Activated T-cell treated with anti-CD3 and anti-CD28 coated beads for 1 hour (primary cell): ENCODE measurements around the gene KLF11.
"Not testable (repeated sequence)": the region's sequence is repeated elsewhere in the genome, so short reads cannot be mapped to it uniquely, and the experiment has no call there.

Experiments used
- DNase-seq: peaks from one replicate; pipeline ENCODE4 v3.0.0-alpha.2; 2020; ENCODE audit warnings: low read depth

Gene KLF11

GRCh38 chr2:10009811-10010781 is 33.3 kb upstream of the KLF11 start:
- DNase-seq, result no peak

- not testable (repeated sequence) for DNase-seq
Measured at GRCh38 chr2:10010861-10011605, 32.3 kb upstream of the KLF11 start.

- DNase-seq, result not testable (repeated sequence)
Measured at GRCh38 chr2:10011606-10012325, 31.6 kb upstream of the KLF11 start.

GRCh38 chr2:10012366-10012962 is 30.9 kb upstream of the KLF11 start:
- DNase-seq, result not testable (repeated sequence)

GRCh38 chr2:10012963-10013461 is 30.3 kb upstream of the KLF11 start:
- no peak for DNase-seq

- not testable (repeated sequence) for DNase-seq
Measured at GRCh38 chr2:10013651-10014417, 29.5 kb upstream of the KLF11 start.

- DNase-seq, result no peak
Measured at GRCh38 chr2:10014418-10015190, 28.7 kb upstream of the KLF11 start.

GRCh38 chr2:10015376-10015989 is 27.9 kb upstream of the KLF11 start:
- not testable (repeated sequence) for DNase-seq

- no peak for DNase-seq
Measured at GRCh38 chr2:10016001-10016801, 27.1 kb upstream of the KLF11 start.

- no peak for DNase-seq
Measured at GRCh38 chr2:10016802-10017258, 26.5 kb upstream of the KLF11 start.

- no peak for DNase-seq
Measured at GRCh38 chr2:10017313-10017941, 25.9 kb upstream of the KLF11 start.

- no peak for DNase-seq
Measured at GRCh38 chr2:10019174-10019573, 24.2 kb upstream of the KLF11 start.

- no peak for DNase-seq
Measured at GRCh38 chr2:10019602-10020400, 23.5 kb upstream of the KLF11 start.

GRCh38 chr2:10022041-10022421 is 21.3 kb upstream of the KLF11 start:
- no peak for DNase-seq

- DNase-seq, result no peak
Measured at GRCh38 chr2:10022445-10022844, 20.9 kb upstream of the KLF11 start.

GRCh38 chr2:10022966-10023662 is 20.2 kb upstream of the KLF11 start:
- DNase-seq, result no peak
